SK-N-SH (cell line): ENCODE data around the gene THUMPD3.

Experiments used
- CTCF ChIP-seq: fragments of 200-600 bp; sonication (generic); IDR thresholded peaks from 2 replicates; pipeline ENCODE4 v1.6.1; 2017; ENCODE audit warnings: antibody characterized with exemption, mild to moderate bottlenecking, moderate library complexity
- POLR2AphosphoS5 ChIP-seq: IDR thresholded peaks from 2 replicates; pipeline ENCODE4 v1.6.1; 2012; ENCODE audit warnings: low read depth, low read length
- TCF12 ChIP-seq: IDR thresholded peaks from 2 replicates; pipeline ENCODE4 v1.4.0; 2012
- YY1 ChIP-seq: IDR thresholded peaks from 2 replicates; pipeline ENCODE4 v1.4.0; 2012; ENCODE audit warnings: low read depth, mild to moderate bottlenecking

DNA sequence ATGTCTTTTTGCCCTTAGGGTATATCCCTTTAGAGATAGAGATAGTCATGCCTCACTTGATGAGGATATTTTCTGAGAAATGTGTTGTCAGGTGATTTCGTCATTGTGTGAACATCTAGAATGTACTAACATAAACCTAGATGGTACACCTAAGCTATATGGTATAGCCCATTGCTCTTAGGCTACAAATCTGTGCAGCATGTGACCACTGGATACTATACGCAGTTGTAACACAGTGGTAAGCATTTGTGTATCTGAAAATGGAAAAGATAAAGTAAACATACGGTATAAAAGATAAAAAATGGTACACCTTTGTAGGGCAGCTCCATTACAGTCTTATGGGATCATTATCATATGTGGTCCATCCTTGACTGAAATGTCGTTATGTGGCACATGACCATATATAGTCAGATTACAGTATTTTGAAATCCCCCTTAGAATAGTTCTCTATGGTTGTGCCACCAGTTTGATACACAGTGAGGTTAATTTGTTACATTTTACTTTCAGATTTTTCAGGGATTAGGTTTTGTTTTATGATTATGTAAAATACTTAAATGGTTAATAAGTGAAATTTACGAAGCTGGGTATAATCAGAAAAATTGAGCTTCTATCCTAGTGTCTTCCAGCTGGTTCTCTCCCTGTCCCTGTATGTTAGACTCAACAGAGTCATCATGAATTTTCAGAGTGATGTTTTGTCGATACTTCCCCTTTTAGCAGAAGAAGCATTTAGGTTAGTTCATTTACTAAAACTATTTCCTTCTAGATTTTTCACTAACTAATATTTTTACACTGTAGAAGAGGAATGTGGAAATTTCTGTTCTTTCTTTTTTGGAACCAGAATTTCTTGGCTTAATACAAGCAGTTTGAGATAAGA, 47.4 kb downstream of the THUMPD3 start:
- TF ChIP-seq CTCF (no peak), POLR2AphosphoS5 (no peak), YY1 (no peak), TCF12 (no peak)
